SH-SY5Y (cell line): Measurements from ENCODE around the gene PMIS2.

ENCODE experiments used
- GATA2 ChIP-seq: IDR thresholded peaks from 2 replicates; pipeline ENCODE4 v1.6.1; 2011; ENCODE audit warnings: mild to moderate bottlenecking, low read depth, low read length
- GATA3 ChIP-seq: IDR thresholded peaks from 2 replicates; pipeline ENCODE4 v1.6.1; 2011; ENCODE audit warnings: low read depth, mild to moderate bottlenecking, low read length, moderate library complexity

DNA sequence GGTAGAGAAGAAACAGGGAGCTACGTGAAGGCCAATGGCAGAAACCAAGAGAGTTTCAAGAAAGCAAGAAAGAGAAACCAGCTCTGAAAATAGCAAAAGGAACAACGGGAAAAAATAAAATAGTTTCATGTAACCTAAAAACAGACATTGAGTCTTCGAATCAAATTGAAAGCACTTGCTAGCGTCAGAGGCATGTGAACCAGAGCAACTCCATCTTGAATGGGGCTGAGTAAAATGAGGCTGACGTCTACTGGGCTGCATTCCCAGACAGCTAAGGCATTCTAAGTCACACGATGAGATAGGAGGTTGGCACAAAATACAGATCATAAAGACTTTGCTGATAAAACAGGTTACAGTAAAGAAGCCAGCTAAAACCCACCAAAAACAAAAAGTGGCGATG, 7.3 kb upstream of the PMIS2 start:
- no peak for TF ChIP-seq GATA2
- no peak for TF ChIP-seq GATA3
